CD14-positive monocyte (primary cell): ENCODE data around the gene TSPAN5. TPM values are rescaled to one million over a fixed set of nuclear protein-coding genes. Genes with fewer than 3 reads are reported as not detected.

Experiments
- DNase-seq, 3 donors: peaks; one replicate each; pipeline ENCODE4 v3.0.0-alpha.2; 2011 to 2022
- H2AFZ ChIP-seq: 2 replicates; pipeline ENCODE4 v1.6.0; 2012; ENCODE audit warnings: mild to moderate bottlenecking, low read depth, low read length, inconsistent platforms; ENCODE audit not compliant: insufficient read depth, poor library complexity, severe bottlenecking
- H3K27ac ChIP-seq, 2 donors: 1 replicate in 1 of 2; 2 replicates in 1 of 2; pipeline ENCODE4 v1.5.1; 2012 to 2013; ENCODE audit warnings: low read length in 2 of 2, control low read depth in 1 of 2, inconsistent platforms in 1 of 2, low read depth in 1 of 2, mild to moderate bottlenecking in 1 of 2
- H3K27me3 ChIP-seq, 2 donors: one replicate each; pipeline versions ENCODE4 v1.6.0 to v1.6.1; 2011 to 2013; ENCODE audit warnings: low read length in 2 of 2; ENCODE audit not compliant: control insufficient read depth in 2 of 2, insufficient read depth in 2 of 2
- H3K36me3 ChIP-seq, 2 donors: replicated peaks in 1 of 2; 1 replicate in 1 of 2; 2 replicates in 1 of 2; pipeline versions ENCODE4 v1.5.1 to v1.6.1; 2012 to 2013; ENCODE audit warnings: low read length in 2 of 2, control low read depth in 1 of 2, inconsistent platforms in 1 of 2, mild to moderate bottlenecking in 1 of 2; ENCODE audit not compliant: insufficient read depth in 2 of 2, control insufficient read depth in 1 of 2
- H3K4me1 ChIP-seq, 2 donors: 1 replicate in 1 of 2; 2 replicates in 1 of 2; pipeline versions ENCODE4 v1.5.1 to v1.6.1; 2012 to 2013; ENCODE audit warnings: low read length in 2 of 2, control low read depth in 1 of 2, inconsistent platforms in 1 of 2, mild to moderate bottlenecking in 1 of 2, moderate library complexity in 1 of 2; ENCODE audit not compliant: insufficient read depth in 2 of 2, control insufficient read depth in 1 of 2
- H3K4me2 ChIP-seq: replicated peaks from 2 replicates; pipeline ENCODE3; 2012; ENCODE audit warnings: low read length, moderate library complexity, mild to moderate bottlenecking; ENCODE audit not compliant: poor library complexity, severe bottlenecking; ENCODE audit errors: extremely low read depth
- H3K4me3 ChIP-seq, 3 experiments: fragments of 200-600 bp in 1 of 3; sonication (generic) in 1 of 3; replicated peaks in 1 of 3; 1 replicate in 2 of 3; 2 replicates in 1 of 3; pipeline ENCODE4 v1.5.1; 2011 to 2013; ENCODE audit warnings: low read length in 3 of 3, mild to moderate bottlenecking in 3 of 3, control low read depth in 2 of 3, low read depth in 2 of 3, inconsistent platforms in 1 of 3, moderate library complexity in 1 of 3
- H3K79me2 ChIP-seq: 2 replicates; pipeline ENCODE4 v1.6.0; 2012; ENCODE audit warnings: mild to moderate bottlenecking, control low read depth, inconsistent platforms, low read length, moderate library complexity; ENCODE audit not compliant: insufficient read depth
- H3K9ac ChIP-seq: 2 replicates; pipeline ENCODE4 v1.6.0; 2017; ENCODE audit warnings: low read length, mild to moderate bottlenecking; ENCODE audit not compliant: insufficient read depth, poor library complexity, severe bottlenecking
- H3K9me3 ChIP-seq, 2 donors: replicated peaks in 1 of 2; 1 replicate in 1 of 2; 2 replicates in 1 of 2; pipeline versions ENCODE4 v1.5.1 to v1.6.1; 2012 to 2013; ENCODE audit warnings: low read length in 2 of 2, control low read depth in 1 of 2; ENCODE audit not compliant: control insufficient read depth in 1 of 2, insufficient read depth in 1 of 2
- H4K20me1 ChIP-seq: 2 replicates; pipeline ENCODE4 v1.6.0; 2012; ENCODE audit warnings: mild to moderate bottlenecking, low read length, control low read depth, moderate library complexity; ENCODE audit not compliant: insufficient read depth
- H3K27ac Mint-ChIP-seq, 7 donors: one replicate each; pipeline ENCODE4 v1.8.0; 2020; ENCODE audit warnings: mild to moderate bottlenecking in 7 of 7, mixed read lengths in 7 of 7, moderate library complexity in 6 of 7, inconsistent platforms in 2 of 7
- H3K27me3 Mint-ChIP-seq, 3 donors: one replicate each; pipeline ENCODE4 v1.8.0; 2021 to 2022; ENCODE audit warnings: low read depth in 3 of 3, mild to moderate bottlenecking in 3 of 3, mixed read lengths in 3 of 3, moderate library complexity in 3 of 3, inconsistent platforms in 1 of 3
- H3K36me3 Mint-ChIP-seq, 2 donors: one replicate each; pipeline ENCODE4 v1.8.0; 2020; ENCODE audit warnings: mixed read lengths in 2 of 2, inconsistent platforms in 1 of 2, mild to moderate bottlenecking in 1 of 2
- H3K4me1 Mint-ChIP-seq: one replicate; pipeline ENCODE4 v1.8.0; 2020; ENCODE audit warnings: mild to moderate bottlenecking, mixed read lengths
- H3K4me3 Mint-ChIP-seq, 2 donors: one replicate each; pipeline ENCODE4 v1.8.0; 2020; ENCODE audit warnings: mild to moderate bottlenecking in 2 of 2, mixed read lengths in 2 of 2, moderate library complexity in 1 of 2
- H3K9me3 Mint-ChIP-seq, 7 donors: one replicate each; pipeline ENCODE4 v1.8.0; 2020 to 2022; ENCODE audit warnings: mixed read lengths in 7 of 7, mild to moderate bottlenecking in 6 of 7, moderate library complexity in 6 of 7, inconsistent platforms in 2 of 7
- CTCF ChIP-seq: fragments of 200-600 bp; IDR thresholded peaks from one replicate; pipeline ENCODE4 v1.8.0; 2022; ENCODE audit warnings: antibody characterized with exemption, mild to moderate bottlenecking
- WGBS: methylation state at CpG from one replicate; pipeline ENCODE4 v1.1.5; 2013; ENCODE audit warnings: missing lambda C conversion rate; ENCODE audit not compliant: insufficient coverage; 5-methylcytosine and 5-hydroxymethylcytosine counted together
- intact Hi-C, 2 donors: fragments of 100-400 bp; cut with micrococcal nuclease; formaldehyde crosslinking; loops; one replicate each; pipeline versions ENCODE4 v1.15.0 to v1.15.1; 2023
- polyA plus RNA-seq, 3 donors: library from polyadenylated mRNA; depleted of rRNA in 1 of 3; unstranded in 2 of 3; stranded (reverse) in 1 of 3; fragments of 300-500 nt in 2 of 3; fragments of >200 nt in 1 of 3; fragmentation: Illumina TruSeq in 2 of 3; gene quantifications; 1 replicate in 2 of 3; 2 replicates in 1 of 3; pipeline ENCODE4 v1.2.3, GENCODE V29; 2012 to 2021

The TSPAN5 gene
- polyA plus RNA-seq, 3 donors, result 0.09 to 1.1 (median 0.13) TPM

GRCh38 chr4:98544141-98544817 is 114.1 kb downstream of the TSPAN5 start:
- Mint-ChIP-seq H3K4me3 (no peak overlapping the region), H3K27ac (no peak overlapping the region), H3K27me3 (peaks cover 0 to 4% (median 0%) of the 10 kb centered on the region in 3 donors), H3K4me1 (peaks cover 6% of the 10 kb centered on the region), H3K9me3 (peaks cover 0 to 6% (median 0%) of the 10 kb centered on the region in 7 donors), H3K36me3 (no peaks in the 10 kb centered on the region)
- intact Hi-C loops, result no loop called here
- DNase-seq, result no peak
- Histone ChIP-seq H3K4me1 (no peaks in the 10 kb centered on the region), H4K20me1 (no peaks in the 10 kb centered on the region), H3K4me3 (no peak overlapping the region), H3K9ac (no peak overlapping the region), H3K36me3 (no peaks in the 10 kb centered on the region), H3K27me3 (no peaks in the 10 kb centered on the region), H3K27ac (no peak overlapping the region), H2AFZ (no peak overlapping the region), H3K9me3 (no peaks in the 10 kb centered on the region), H3K4me2 (no peak overlapping the region), H3K79me2 (no peaks in the 10 kb centered on the region)
- no peak for TF ChIP-seq CTCF
- 68% methylated on average over 4 of the region's 5 CpGs for WGBS

GRCh38 chr4:98542011-98542410 is 116.4 kb downstream of the TSPAN5 start:
- TF ChIP-seq CTCF, result no peak
- peaks cover 8% of the 10 kb centered on the region for H3K4me1 Mint-ChIP-seq
- Histone ChIP-seq H3K36me3 (no peaks in the 10 kb centered on the region), H3K4me2 (no peak overlapping the region), H3K27me3 (no peaks in the 10 kb centered on the region), H3K9ac (no peak overlapping the region), H3K9me3 (no peaks in the 10 kb centered on the region), H2AFZ (no peak overlapping the region), H3K27ac (no peak overlapping the region), H3K4me1 (no peaks in the 10 kb centered on the region), H4K20me1 (no peaks in the 10 kb centered on the region), H3K79me2 (no peaks in the 10 kb centered on the region), H3K4me3 (no peak overlapping the region)
- H3K27me3 Mint-ChIP-seq, result peaks cover 0 to 4% (median 0%) of the 10 kb centered on the region in 3 donors
- H3K27ac Mint-ChIP-seq, result no peak overlapping the region
- intact Hi-C loops, result no loop called here
- DNase-seq, result no peak
- peaks cover 0 to 4% (median 0%) of the 10 kb centered on the region in 7 donors for H3K9me3 Mint-ChIP-seq
- WGBS, result no CpG with 5 or more reads among the region's 2 CpGs
- H3K4me3 Mint-ChIP-seq, result no peak overlapping the region
- H3K36me3 Mint-ChIP-seq, result no peaks in the 10 kb centered on the region
